H1 (cell line): Measurements from ENCODE around the gene SOX6. TPM values are rescaled to one million over a fixed set of nuclear protein-coding genes. Genes with fewer than 3 reads are reported as not detected.

Source experiments
- BRCA1 ChIP-seq: IDR thresholded peaks from 2 replicates; pipeline ENCODE4 v1.6.1; 2012; ENCODE audit warnings: low read depth, low read length, improper control_type of control experiment
- CBX5 ChIP-seq: fragments of 300-800, 300-1000 bp; sonication (generic); IDR thresholded peaks from 2 replicates; pipeline ENCODE4 v1.7.1; 2016; ENCODE audit warnings: antibody characterized with exemption, low read length, low read depth
- CEBPB ChIP-seq: IDR thresholded peaks from 2 replicates; pipeline ENCODE4 v1.6.1; 2012; ENCODE audit warnings: low read depth, low read length
- EP300 ChIP-seq, 2 experiments: IDR thresholded peaks; 1 replicate in 1 of 2; 2 replicates in 1 of 2; pipeline ENCODE4 v1.6.1; 2011 to 2012; ENCODE audit warnings: low read depth in 2 of 2, low read length in 2 of 2, mild to moderate bottlenecking in 2 of 2, borderline replicate concordance in 1 of 2, inconsistent platforms in 1 of 2, moderate library complexity in 1 of 2
- GTF2F1 ChIP-seq: IDR thresholded peaks from 2 replicates; pipeline ENCODE4 v1.6.1; 2012; ENCODE audit warnings: low read depth, low read length, improper control_type of control experiment, borderline replicate concordance
- POLR2AphosphoS5 ChIP-seq: IDR thresholded peaks from 2 replicates; pipeline ENCODE4 v1.6.1; 2011; ENCODE audit warnings: low read depth, low read length
- SIRT6 ChIP-seq: IDR thresholded peaks from one replicate; pipeline ENCODE4 v1.7.1; 2012; ENCODE audit warnings: low read length, inconsistent platforms
- polyA plus RNA-seq, 7 experiments: library from polyadenylated mRNA; depleted of rRNA in 3 of 7; stranded (reverse) in 5 of 7; unstranded in 2 of 7; fragments of >200 nt in 5 of 7; fragments of 200-250 nt in 2 of 7; gene quantifications; 1 replicate in 5 of 7; 2 replicates in 1 of 7; 4 replicates in 1 of 7; pipeline versions ENCODE4 v1.2.1 to v1.2.3, GENCODE V29; 2011 to 2013; ENCODE audit warnings: missing spikeins in 2 of 7, mixed read lengths in 2 of 7
- total RNA-seq: library from RNA; stranded (reverse); fragmentation: NEBNext Ultra II Directional; extraction: Animal tissue kit (Norgen Biotek cat#: 25700); gene quantifications from 2 replicates; pipeline ENCODE4 v1.2.1, GENCODE V29; 2021

Gene SOX6
- total and polyA plus RNA-seq, 2 of the 8 experiments (the other 6 are each of a cell fraction or from before 2014, with no cell fraction given) = 0.09 TPM; not detected in 1

DNA sequence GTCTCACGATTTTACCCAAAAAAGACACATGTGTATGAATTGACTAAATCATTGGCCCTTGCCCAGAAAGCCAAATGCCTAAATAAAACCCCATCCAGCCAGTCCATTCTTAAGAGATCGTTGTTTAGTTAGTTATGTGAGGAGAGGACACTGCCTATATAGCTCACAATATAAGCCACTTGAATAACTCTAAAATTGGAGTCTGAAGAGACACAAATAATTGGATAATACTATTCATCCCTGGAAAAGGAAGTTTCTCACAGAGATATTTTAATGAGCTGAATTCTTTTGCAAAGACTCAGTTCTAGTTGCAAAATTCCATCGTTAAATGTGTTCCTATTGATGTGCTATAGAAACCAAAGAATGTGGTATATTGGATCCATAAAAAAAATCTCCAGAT is 176.7 kb downstream of the SOX6 start (continued):
- no peak for TF ChIP-seq EP300 (IDR thresholded peaks at IDR 0.05; ENCODE audit: borderline replicate concordance in 1 of 2, low read depth in 2 of 2, low read length in 2 of 2)
- TF ChIP-seq CBX5 = no peak
- TF ChIP-seq CEBPB = no peak
- TF ChIP-seq GTF2F1 = no peak
- TF ChIP-seq BRCA1 = no peak
- TF ChIP-seq SIRT6 = no peak
- no peak for TF ChIP-seq POLR2AphosphoS5
